HL-60 (cell line): ENCODE results near the gene VASN.

Experiments used
- POLR2AphosphoS5 ChIP-seq: IDR thresholded peaks from 2 replicates; pipeline ENCODE4 v1.6.1; 2012; ENCODE audit warnings: low read depth
- REST ChIP-seq: IDR thresholded peaks from 2 replicates; pipeline ENCODE4 v1.6.1; 2012; ENCODE audit warnings: low read depth; ENCODE audit not compliant: insufficient replicate concordance
- TF ChIP-seq, protein P1 (sequence below): IDR thresholded peaks from one replicate; pipeline ENCODE4 v1.5.1; 2011; ENCODE audit warnings: low read length, control low read depth, inconsistent platforms; ENCODE audit not compliant: insufficient read depth

DNA sequence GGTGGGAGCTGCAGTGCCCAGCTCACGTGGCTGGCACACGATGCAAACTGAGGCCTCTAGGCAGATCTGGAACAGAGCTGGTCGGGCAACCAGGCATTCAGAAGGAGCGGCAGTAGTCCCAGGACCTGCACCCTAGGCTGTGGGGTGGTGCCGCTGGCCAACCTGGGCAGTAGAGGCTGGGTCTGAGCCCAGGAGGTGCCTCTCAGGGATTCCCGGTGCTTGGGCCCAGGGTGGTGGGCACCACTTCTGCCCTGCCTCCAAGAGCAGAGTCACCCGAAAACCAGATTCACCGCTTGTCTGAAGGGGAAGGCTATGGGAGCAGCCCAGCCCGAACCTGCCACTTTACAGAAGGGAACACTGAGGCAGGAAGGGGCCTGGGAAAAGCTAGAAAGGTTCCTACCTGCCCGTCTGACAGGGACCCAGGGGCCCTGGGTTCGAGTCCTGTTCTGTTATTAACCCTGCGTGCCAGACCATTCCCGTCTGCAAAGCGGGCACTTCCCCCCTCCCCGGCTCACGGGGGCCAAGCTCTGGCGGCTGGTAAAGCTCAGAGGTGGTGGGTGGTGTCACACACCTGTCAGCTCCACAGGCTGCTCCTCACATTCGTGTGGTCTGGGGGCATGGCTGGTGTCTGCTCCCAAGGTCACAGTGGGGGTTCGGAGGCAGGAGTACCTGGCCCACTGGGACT lies 38.9 kb upstream of the VASN start:
- TF ChIP-seq, protein P1, sequence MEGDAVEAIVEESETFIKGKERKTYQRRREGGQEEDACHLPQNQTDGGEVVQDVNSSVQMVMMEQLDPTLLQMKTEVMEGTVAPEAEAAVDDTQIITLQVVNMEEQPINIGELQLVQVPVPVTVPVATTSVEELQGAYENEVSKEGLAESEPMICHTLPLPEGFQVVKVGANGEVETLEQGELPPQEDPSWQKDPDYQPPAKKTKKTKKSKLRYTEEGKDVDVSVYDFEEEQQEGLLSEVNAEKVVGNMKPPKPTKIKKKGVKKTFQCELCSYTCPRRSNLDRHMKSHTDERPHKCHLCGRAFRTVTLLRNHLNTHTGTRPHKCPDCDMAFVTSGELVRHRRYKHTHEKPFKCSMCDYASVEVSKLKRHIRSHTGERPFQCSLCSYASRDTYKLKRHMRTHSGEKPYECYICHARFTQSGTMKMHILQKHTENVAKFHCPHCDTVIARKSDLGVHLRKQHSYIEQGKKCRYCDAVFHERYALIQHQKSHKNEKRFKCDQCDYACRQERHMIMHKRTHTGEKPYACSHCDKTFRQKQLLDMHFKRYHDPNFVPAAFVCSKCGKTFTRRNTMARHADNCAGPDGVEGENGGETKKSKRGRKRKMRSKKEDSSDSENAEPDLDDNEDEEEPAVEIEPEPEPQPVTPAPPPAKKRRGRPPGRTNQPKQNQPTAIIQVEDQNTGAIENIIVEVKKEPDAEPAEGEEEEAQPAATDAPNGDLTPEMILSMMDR, result no peak
- TF ChIP-seq REST (no peak), POLR2AphosphoS5 (no peak)
